ENCODE results near the gene TLR10.
"Not testable (repeated sequence)": the region's sequence is repeated elsewhere in the genome, so short reads cannot be mapped to it uniquely, and the experiment has no call there.

The TLR10 gene

GRCh38 chr4:38800366-38800765 lies 17.6 kb upstream of the TLR10 start:
- no peak for DNase-seq

GRCh38 chr4:38795087-38795486 lies 12.3 kb upstream of the TLR10 start:
- DNase-seq = no peak

GRCh38 chr4:38794051-38794450 lies 11.3 kb upstream of the TLR10 start:
- no peak for DNase-seq

- DNase-seq = no peak
Measured at GRCh38 chr4:38791010-38791409, 8.2 kb upstream of the TLR10 start.

- DNase-seq = no peak
Measured at GRCh38 chr4:38788317-38788716, 5.5 kb upstream of the TLR10 start.

GRCh38 chr4:38787693-38788092 lies 4.9 kb upstream of the TLR10 start:
- no peak for DNase-seq

- no peak for DNase-seq
Measured at GRCh38 chr4:38785901-38786402, 3.2 kb upstream of the TLR10 start.

- no peak for DNase-seq
Measured at GRCh38 chr4:38785041-38785790, 2.4 kb upstream of the TLR10 start.

GRCh38 chr4:38784141-38784540 lies 1.4 kb upstream of the TLR10 start:
- DNase-seq = no peak

- DNase-seq = no peak
Measured at GRCh38 chr4:38783109-38783460, 295 bp upstream of the TLR10 start.

- no peak for DNase-seq
Measured at GRCh38 chr4:38781854-38782261, 932 bp downstream of the TLR10 start.

- no peak for DNase-seq
Measured at GRCh38 chr4:38780833-38781484, 1.8 kb downstream of the TLR10 start.

- no peak for DNase-seq
Measured at GRCh38 chr4:38779790-38780189, 3.0 kb downstream of the TLR10 start.

GRCh38 chr4:38777925-38778324 lies 4.9 kb downstream of the TLR10 start:
- not testable (repeated sequence) for DNase-seq

- no peak for DNase-seq
Measured at GRCh38 chr4:38775326-38775725, 7.5 kb downstream of the TLR10 start.

- no peak for DNase-seq
Measured at GRCh38 chr4:38774181-38774955, 8.4 kb downstream of the TLR10 start.

- DNase-seq = not testable (repeated sequence)
Measured at GRCh38 chr4:38770281-38770680, 12.5 kb downstream of the TLR10 start.

GRCh38 chr4:38769857-38770256 lies 12.9 kb downstream of the TLR10 start:
- no peak for DNase-seq

GRCh38 chr4:38769441-38769840 lies 13.3 kb downstream of the TLR10 start:
- DNase-seq = no peak

- DNase-seq = no peak
Measured at GRCh38 chr4:38768968-38769394, 13.8 kb downstream of the TLR10 start.

- not testable (repeated sequence) for DNase-seq
Measured at GRCh38 chr4:38766940-38767339, 15.8 kb downstream of the TLR10 start.

- DNase-seq = no peak
Measured at GRCh38 chr4:38765382-38765781, 17.4 kb downstream of the TLR10 start.

- DNase-seq = no peak
Measured at GRCh38 chr4:38764277-38764676, 18.5 kb downstream of the TLR10 start.

GRCh38 chr4:38762560-38762959 lies 20.2 kb downstream of the TLR10 start:
- DNase-seq = no peak

Data from central memory CD4-positive, alpha-beta T cell (primary cell).